Measurements from ENCODE around the gene RNF135.
"Not testable (repeated sequence)": the region's sequence is repeated elsewhere in the genome, so short reads cannot be mapped to it uniquely, and the experiment has no call there.

The RNF135 gene

GRCh38 chr17:30956764-30957374 lies 14.0 kb upstream of the RNF135 start:
- DNase-seq = no peak

- DNase-seq = no peak
These were observed 13.1 kb upstream of the RNF135 start for GRCh38 chr17:30957741-30958140.

GRCh38 chr17:30958187-30958586 lies 12.7 kb upstream of the RNF135 start:
- no peak for DNase-seq

- DNase-seq = peak; percentile 14
These were observed 9.3 kb upstream of the RNF135 start for GRCh38 chr17:30961209-30962188.

GRCh38 chr17:30964312-30964711 lies 6.5 kb upstream of the RNF135 start:
- not testable (repeated sequence) for DNase-seq

- DNase-seq = no peak
These were observed 6.0 kb upstream of the RNF135 start for GRCh38 chr17:30964876-30965275.

- DNase-seq = no peak
These were observed 5.2 kb upstream of the RNF135 start for GRCh38 chr17:30965686-30966085.

- DNase-seq = not testable (repeated sequence)
These were observed 2.9 kb upstream of the RNF135 start for GRCh38 chr17:30967911-30968310.

- peak; percentile 7 for DNase-seq
These were observed 629 bp upstream of the RNF135 start for GRCh38 chr17:30969989-30970830.

GRCh38 chr17:30975042-30975820 lies 4.4 kb downstream of the RNF135 start:
- no peak for DNase-seq

GRCh38 chr17:30979919-30980318 lies 9.1 kb downstream of the RNF135 start:
- not testable (repeated sequence) for DNase-seq

GRCh38 chr17:30981531-30982519 lies 11.0 kb downstream of the RNF135 start:
- no peak for DNase-seq

GRCh38 chr17:30982855-30983254 lies 12.0 kb downstream of the RNF135 start:
- DNase-seq = no peak

GRCh38 chr17:30990458-30990857 lies 19.6 kb downstream of the RNF135 start:
- no peak for DNase-seq

GRCh38 chr17:30992551-30992950 lies 21.7 kb downstream of the RNF135 start:
- no peak for DNase-seq

- no peak for DNase-seq
These were observed 24.5 kb downstream of the RNF135 start for GRCh38 chr17:30995347-30995746.

- DNase-seq = no peak
These were observed 25.6 kb downstream of the RNF135 start for GRCh38 chr17:30996486-30996885.

GRCh38 chr17:30997270-30997669 lies 26.4 kb downstream of the RNF135 start:
- DNase-seq = no peak

GRCh38 chr17:30997842-30998241 lies 27.0 kb downstream of the RNF135 start:
- DNase-seq = no peak

GRCh38 chr17:31002047-31002446 lies 31.2 kb downstream of the RNF135 start:
- no peak for DNase-seq

All from CD4-positive, alpha-beta T cell treated with Interleukin-17A for 4 hours (primary cell).